ENCODE results near the gene FAM153A. TPM values are rescaled to one million over a fixed set of nuclear protein-coding genes. Genes with fewer than 3 reads are reported as not detected.
"Not testable (repeated sequence)": the region's sequence is repeated elsewhere in the genome, so short reads cannot be mapped to it uniquely, and the experiment has no call there.

Gene FAM153A
- 10 to 100 TPM; 33.7 to 37.5 TPM for total RNA-seq

DNA sequence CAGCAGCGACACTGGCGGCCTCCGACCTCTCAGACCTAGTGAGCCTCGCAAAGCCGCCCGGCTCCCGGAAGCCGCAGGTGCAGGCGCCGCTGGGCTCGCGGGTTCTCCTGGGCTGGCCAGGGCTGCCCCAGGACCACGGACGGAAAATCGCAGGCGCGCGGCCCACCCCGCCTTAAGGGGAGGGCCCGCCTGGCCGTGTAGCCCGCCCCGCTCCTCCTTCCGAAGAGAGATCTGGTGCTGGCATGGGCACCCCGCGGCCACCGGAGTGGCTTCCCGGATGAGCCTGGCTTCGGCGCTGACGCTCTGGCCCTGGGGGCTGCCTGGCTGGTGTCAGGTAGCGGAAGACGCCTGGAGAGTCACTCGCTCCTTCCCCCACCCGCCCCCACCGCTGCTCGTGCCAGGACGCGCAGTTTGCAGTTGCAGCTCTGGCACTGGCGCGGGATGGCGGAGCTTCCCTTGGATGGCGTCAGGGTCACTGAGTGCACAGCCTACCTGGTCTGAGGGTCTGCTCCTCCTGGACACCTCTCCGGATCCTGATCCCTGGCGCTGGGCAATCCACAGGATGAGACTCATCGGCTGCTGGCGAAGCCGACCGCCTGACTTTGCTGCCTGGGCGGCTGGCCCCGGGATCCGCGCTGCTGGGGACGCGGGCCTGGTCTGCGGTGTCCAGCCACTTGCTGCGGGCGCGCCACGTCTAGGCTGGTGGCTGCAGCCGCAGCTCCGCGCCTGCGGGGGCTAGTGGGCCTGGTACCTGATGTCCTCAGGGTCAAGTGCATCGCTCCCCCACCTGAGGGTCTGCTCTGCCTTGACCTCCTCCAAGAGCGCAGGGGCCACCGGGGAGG, at the start of gene FAM153A:
TSS of gene FAM153A (minus strand) at position 108 of the 842 bp plus-strand sequence.
- H3K27me3 Mint-ChIP-seq; CTCF ChIA-PET; H3K4me1 Mint-ChIP-seq; H3K4me3 Mint-ChIP-seq; H3K27ac Mint-ChIP-seq; DNase-seq; H3K9me3 Mint-ChIP-seq; POLR2A ChIA-PET; H3K36me3 Mint-ChIP-seq (ENCODE audit: low read depth): not testable (repeated sequence)

DNA sequence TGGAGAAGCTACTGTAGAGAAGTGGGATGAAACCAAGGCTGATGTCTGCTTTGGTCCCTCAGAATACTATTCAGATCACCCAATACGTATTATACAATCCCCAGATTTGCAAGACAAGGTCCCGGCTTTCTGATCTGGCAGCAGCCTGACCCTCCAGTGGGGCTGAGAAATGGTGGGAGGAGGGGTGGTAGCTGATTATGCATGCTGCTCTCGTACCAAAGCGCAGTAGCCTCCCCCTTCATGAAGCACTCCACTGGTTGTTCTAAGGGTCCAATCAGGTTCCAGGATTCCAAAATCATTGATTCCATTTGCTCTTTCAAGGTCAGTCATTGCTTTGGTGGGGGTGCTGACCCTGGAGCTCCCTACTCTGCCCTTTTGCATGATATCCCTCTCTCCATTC, 49.6 kb upstream of the FAM153A start:
- POLR2A ChIA-PET; H3K27ac Mint-ChIP-seq; CTCF ChIA-PET; H3K4me3 Mint-ChIP-seq; H3K27me3 Mint-ChIP-seq; H3K9me3 Mint-ChIP-seq; H3K36me3 Mint-ChIP-seq (ENCODE audit: low read depth); DNase-seq: not testable (repeated sequence)
- peaks cover 16% of the 10 kb centered on the region for H3K4me1 Mint-ChIP-seq

DNA sequence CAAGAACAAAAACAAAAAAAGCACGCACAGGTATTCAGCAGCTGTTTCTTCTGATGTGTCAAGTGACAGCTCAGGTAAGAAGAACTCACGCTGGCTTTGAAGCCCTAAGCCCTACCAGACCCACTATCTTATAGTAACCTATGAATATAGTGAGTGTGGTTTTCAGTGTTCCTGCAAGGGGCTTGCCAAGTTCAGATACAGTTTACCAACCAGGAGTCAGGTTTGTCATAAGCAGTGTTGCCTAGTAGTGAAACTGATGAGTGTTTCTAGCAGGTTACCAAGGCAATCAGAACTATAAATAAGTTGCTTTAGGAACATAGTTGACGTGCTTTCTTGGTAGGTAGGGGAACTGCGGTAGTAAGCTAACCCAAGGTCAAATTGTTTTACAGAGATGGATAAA, 43.4 kb upstream of the FAM153A start:
- H3K4me1 Mint-ChIP-seq; H3K36me3 Mint-ChIP-seq (ENCODE audit: low read depth); DNase-seq; POLR2A ChIA-PET; H3K9me3 Mint-ChIP-seq; H3K27ac Mint-ChIP-seq; H3K4me3 Mint-ChIP-seq; CTCF ChIA-PET; H3K27me3 Mint-ChIP-seq: not testable (repeated sequence)

DNA sequence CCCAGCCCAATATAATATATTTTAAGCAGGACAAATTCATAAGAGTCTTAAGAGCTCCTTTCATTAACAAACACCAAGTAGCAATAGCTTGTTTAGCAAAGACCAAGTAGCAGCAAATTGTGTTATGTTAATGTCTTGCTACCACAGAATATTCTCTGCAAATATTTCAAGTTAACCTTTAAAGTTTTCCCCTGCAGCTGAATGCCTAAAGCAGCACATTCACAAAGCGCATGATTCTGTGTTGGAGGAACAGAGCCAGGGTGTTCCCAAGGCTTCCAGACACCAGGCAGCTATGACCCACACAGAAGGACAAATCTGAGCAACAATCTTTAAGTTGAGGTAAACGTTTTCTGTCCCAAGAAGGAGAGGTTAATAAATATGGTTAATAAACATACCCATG, 42.1 kb upstream of the FAM153A start:
- CTCF ChIA-PET; POLR2A ChIA-PET; H3K27ac Mint-ChIP-seq; H3K36me3 Mint-ChIP-seq (ENCODE audit: low read depth); H3K4me3 Mint-ChIP-seq; H3K4me1 Mint-ChIP-seq; DNase-seq; H3K9me3 Mint-ChIP-seq; H3K27me3 Mint-ChIP-seq: not testable (repeated sequence)

DNA sequence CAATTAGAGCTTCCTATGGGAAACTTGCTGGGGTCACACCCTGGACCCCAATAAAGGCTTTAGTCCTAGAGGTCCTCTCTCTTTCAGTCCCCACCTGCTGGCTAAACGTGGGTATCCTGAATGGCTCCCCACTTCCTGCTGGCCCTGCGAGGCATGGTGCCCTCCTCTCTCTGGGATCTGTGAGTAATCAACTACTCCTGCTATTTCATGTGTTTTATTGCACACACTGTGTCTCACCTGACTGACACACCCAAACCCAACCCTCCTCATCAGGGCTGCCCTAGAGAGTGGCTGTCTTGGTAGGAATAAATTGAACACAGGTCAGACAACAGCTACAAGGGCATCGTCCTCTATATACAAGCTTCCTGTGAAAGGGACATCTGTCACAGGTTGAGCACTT, 39.8 kb upstream of the FAM153A start:
- H3K4me3 Mint-ChIP-seq; DNase-seq; CTCF ChIA-PET; H3K27ac Mint-ChIP-seq; H3K27me3 Mint-ChIP-seq; H3K36me3 Mint-ChIP-seq (ENCODE audit: low read depth); H3K4me1 Mint-ChIP-seq; POLR2A ChIA-PET; H3K9me3 Mint-ChIP-seq: not testable (repeated sequence)

DNA sequence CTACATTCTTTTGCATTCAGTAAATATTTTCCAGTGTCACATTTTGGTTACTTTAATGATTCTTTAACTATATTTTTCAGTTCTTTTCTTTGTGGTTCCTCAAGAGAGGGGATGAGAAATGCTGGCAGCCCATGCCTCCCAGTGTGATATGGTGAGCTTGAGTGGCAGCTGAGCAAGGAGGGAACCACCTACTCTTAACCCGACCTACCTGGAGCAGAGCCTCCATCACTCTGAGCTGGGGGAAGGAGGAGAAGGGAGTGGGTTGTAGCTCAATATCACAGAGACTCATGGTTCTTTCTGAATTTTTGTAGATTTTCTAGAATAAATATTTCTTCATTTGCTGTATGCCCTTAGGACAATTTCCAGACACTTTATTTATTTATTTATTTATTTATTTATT, 37.0 kb upstream of the FAM153A start:
- H3K4me1 Mint-ChIP-seq, CTCF ChIA-PET: not testable (repeated sequence)

DNA sequence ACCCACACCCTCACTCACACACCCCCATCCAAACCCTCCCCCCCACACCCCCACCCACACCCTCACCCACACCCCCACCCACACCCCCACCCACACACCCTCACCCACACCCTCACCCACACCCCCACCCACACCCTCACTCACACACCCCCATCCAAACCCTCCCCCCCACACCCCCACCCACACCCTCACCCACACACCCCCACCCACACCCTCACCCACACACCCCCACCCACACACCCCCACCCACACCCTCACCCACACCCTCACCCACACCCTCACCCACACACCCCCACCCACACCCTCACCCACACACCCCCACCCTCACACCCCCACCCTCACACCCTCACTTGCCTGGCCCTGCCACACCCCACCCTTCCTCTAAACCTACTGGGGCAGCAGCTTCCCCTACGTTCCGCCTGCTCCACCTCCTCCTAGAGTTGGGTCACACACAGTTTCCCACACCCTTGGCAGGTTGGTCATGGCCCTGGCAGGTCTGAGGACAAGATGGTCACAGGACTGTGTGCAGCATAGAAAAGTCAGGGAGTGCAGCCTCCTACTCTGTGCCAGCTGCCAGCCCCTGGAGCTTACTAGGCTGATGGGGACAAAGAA, 30.2 kb upstream of the FAM153A start:
- H3K4me1 Mint-ChIP-seq; H3K9me3 Mint-ChIP-seq; DNase-seq; H3K27ac Mint-ChIP-seq; H3K36me3 Mint-ChIP-seq (ENCODE audit: low read depth); H3K27me3 Mint-ChIP-seq; POLR2A ChIA-PET; CTCF ChIA-PET; H3K4me3 Mint-ChIP-seq: not testable (repeated sequence)

More for the DNA sequence above, 37.0 kb upstream of the FAM153A start:
- H3K27ac Mint-ChIP-seq; H3K36me3 Mint-ChIP-seq (ENCODE audit: low read depth); POLR2A ChIA-PET; H3K4me3 Mint-ChIP-seq; H3K9me3 Mint-ChIP-seq; DNase-seq; H3K27me3 Mint-ChIP-seq: not testable (repeated sequence)

DNA sequence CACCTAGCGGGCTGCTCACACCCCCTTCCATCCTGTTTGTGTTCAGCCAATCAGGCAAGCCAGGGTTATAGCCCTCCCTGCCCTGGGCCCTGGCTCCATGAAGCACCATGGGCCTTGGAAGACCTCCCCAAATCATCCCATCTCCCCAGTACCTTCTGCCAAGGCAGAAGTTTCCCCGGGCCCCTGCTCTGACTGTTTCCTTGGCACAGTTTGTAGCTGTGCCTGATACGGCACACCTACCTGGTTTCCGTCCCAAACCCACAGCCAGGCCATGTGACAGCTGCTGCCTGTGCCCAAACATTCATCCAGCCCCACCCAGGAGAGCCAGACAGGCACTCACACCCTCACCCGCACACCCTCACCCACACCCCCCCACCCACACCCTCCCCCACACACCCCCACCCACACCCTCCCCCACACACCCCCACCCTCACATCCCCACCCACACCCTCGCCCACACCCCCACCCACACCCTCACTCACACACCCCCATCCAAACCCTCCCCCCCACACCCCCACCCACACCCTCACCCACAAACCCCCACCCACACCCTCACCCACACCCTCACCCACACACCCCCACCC, 29.6 kb upstream of the FAM153A start:
- H3K27me3 Mint-ChIP-seq; H3K36me3 Mint-ChIP-seq (ENCODE audit: low read depth); CTCF ChIA-PET; H3K27ac Mint-ChIP-seq; H3K9me3 Mint-ChIP-seq; H3K4me1 Mint-ChIP-seq; POLR2A ChIA-PET; H3K4me3 Mint-ChIP-seq: not testable (repeated sequence)
- peak; percentile 43 for DNase-seq

DNA sequence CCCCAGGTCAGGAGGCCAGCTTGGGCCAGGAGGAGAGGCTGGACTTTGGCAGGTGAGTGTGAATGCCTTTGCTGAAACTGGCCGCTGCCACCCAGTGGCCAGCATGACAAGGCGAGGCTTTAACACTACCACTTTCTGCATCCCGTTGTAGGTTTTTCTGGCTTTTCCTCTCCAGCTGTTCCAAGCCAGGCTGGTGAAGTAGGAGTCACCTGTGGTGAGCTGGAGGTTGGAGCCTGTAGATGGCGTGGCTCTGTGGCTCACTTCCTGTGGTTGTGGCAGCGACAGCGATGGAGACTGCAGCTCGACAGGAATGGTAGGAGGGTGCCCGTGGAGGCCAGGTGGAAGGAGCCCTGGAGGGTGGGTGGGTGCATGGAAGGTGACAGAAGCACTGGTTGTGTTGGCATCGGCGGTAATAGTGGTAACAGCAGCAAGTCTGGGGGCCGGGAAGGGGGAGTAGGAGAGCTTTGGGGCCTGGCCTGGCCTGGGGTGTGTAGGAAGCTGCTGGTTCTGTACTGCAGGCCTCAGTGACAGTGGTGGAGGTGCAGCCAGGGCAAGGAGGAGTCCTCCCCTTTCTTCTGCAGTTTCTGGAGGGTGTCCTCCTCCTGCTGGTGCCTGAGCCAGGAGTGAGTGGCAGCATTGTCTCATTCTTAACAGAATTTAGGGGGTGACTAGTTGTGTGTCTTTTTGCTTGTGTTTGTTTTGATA, 26.7 kb upstream of the FAM153A start:
- H3K9me3 Mint-ChIP-seq; CTCF ChIA-PET; H3K4me1 Mint-ChIP-seq; H3K36me3 Mint-ChIP-seq (ENCODE audit: low read depth); H3K27me3 Mint-ChIP-seq; POLR2A ChIA-PET: not testable (repeated sequence)
- Mint-ChIP-seq H3K27ac (peak overlapping the region; percentile 52), H3K4me3 (peak overlapping the region; percentile 52)
- peak; percentile 67 for DNase-seq

DNA sequence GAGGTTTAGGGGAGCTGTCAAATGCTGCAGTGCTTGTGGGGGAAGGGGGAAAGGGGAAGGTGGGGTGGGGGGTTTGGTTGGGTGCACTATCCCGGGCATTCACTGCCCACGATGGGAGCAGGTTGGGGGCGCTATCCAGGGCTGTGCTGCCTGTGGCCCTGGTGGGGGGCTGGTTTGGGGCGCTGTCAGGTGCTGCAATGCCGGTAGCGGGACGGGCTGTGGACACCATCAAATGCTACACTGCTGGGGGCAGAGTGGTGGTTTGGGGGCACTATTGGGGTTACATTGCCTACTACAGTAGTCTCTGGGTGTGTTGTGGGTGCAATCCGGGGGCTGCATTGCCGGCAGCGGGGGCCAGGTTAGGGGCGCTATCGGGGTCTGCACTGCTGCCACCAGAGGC, 25.7 kb upstream of the FAM153A start:
- CTCF ChIA-PET; H3K36me3 Mint-ChIP-seq (ENCODE audit: low read depth); H3K4me3 Mint-ChIP-seq; DNase-seq; H3K27ac Mint-ChIP-seq; H3K4me1 Mint-ChIP-seq; H3K9me3 Mint-ChIP-seq; H3K27me3 Mint-ChIP-seq; POLR2A ChIA-PET: not testable (repeated sequence)

DNA sequence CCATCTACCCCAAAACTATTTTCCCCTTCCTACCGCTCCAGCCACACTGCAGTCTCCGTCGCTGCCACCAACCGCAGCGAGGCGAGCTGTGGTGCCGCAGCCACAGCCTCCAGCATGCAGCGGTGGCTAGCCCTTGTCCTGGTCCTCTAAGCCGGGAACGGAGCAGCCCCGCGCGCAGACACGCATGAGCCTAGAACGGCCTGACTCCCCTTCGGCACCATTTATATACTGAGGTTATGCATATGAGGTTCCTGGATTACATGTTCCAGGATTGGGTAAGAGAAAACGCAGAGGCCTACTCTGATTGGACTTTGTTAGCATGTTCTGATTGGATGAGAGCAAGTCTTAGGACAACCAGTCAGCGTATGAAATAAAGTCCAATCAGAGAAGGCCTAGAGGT, 24.6 kb upstream of the FAM153A start:
- H3K27ac Mint-ChIP-seq; POLR2A ChIA-PET; CTCF ChIA-PET; H3K36me3 Mint-ChIP-seq (ENCODE audit: low read depth); H3K27me3 Mint-ChIP-seq; DNase-seq; H3K4me3 Mint-ChIP-seq; H3K4me1 Mint-ChIP-seq; H3K9me3 Mint-ChIP-seq: not testable (repeated sequence)

DNA sequence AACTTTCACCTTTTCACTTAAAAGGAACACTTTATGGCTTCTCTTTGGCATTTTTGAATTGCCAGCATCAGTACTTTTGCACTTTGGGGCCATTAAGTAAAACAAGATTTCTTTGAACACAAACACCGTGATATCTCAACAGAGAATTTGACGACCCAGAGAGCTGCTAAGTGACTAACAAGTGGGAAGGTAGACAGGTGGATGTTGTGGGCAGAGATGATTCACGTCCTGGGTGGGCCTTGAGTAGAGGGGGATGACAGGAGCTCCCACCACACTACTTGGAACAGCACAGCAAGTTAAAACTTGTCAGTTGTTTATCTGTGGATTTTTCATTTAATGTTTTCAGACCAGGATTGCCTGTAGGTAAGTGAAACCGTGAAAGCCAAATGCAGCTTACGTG, 18.7 kb upstream of the FAM153A start:
- POLR2A ChIA-PET; H3K36me3 Mint-ChIP-seq (ENCODE audit: low read depth); H3K27ac Mint-ChIP-seq; H3K4me3 Mint-ChIP-seq; H3K4me1 Mint-ChIP-seq; H3K27me3 Mint-ChIP-seq; DNase-seq; CTCF ChIA-PET; H3K9me3 Mint-ChIP-seq: not testable (repeated sequence)

DNA sequence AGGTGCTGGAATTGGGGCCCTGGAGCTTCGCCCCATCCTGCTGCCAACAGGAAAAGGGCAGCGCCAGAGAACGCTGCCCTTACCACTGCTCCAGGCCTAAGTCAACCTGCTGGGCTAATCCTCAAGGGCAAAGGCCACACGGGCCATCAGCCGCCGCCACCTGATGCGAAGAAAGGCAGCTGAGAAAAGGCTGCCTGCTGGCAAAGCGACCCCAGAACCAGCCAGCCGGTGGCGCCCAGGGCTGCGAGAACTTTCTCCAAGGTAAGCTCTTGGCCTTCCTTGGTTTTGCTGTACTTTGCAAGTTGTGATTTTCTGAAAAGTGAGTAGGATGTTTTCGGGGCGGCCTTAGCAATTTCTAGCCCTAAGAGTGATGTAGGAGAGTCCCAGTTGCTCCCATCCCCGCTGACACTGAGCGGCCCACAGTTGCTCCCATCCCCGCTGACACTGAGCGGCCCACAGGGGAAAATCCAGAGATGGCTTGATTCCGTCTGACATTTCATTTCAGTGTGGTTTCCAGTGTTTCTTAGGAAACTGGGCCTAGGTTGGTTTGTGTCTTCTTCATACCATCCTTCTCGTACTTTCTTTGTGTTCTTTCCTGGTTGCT, 15.6 kb upstream of the FAM153A start:
- H3K36me3 Mint-ChIP-seq (ENCODE audit: low read depth); H3K27ac Mint-ChIP-seq; DNase-seq; H3K27me3 Mint-ChIP-seq; CTCF ChIA-PET; H3K4me3 Mint-ChIP-seq; H3K4me1 Mint-ChIP-seq; H3K9me3 Mint-ChIP-seq; POLR2A ChIA-PET: not testable (repeated sequence)
